Muscle layer of duodenum (tissue), 2 donors: ENCODE measurements around the gene CEMIP2.
A peak's percentile ranks its signal among the peaks of the same experiment; 100 is the strongest.

Source experiments
- H3K27ac ChIP-seq: one replicate; pipeline ENCODE4 v1.7.0; 2013; ENCODE audit warnings: mild to moderate bottlenecking, low read length
- H3K27me3 ChIP-seq: one replicate; pipeline ENCODE4 v1.7.0; 2013; ENCODE audit warnings: low read depth, mild to moderate bottlenecking, control low read depth, low read length
- H3K36me3 ChIP-seq, 2 donors: one replicate each; pipeline ENCODE4 v1.7.0; 2013; ENCODE audit warnings: low read length in 2 of 2, control low read depth in 1 of 2, mild to moderate bottlenecking in 1 of 2; ENCODE audit not compliant: insufficient read depth in 2 of 2, control insufficient read depth in 1 of 2
- H3K4me1 ChIP-seq, 2 donors: one replicate each; pipeline ENCODE4 v1.7.0; 2013; ENCODE audit warnings: low read length in 2 of 2, mild to moderate bottlenecking in 2 of 2, control low read depth in 1 of 2, moderate library complexity in 1 of 2; ENCODE audit not compliant: insufficient read depth in 2 of 2, control insufficient read depth in 1 of 2
- H3K4me3 ChIP-seq, 2 donors: one replicate each; pipeline ENCODE4 v1.7.0; 2013; ENCODE audit warnings: low read length in 2 of 2, low read depth in 1 of 2, mild to moderate bottlenecking in 1 of 2
- H3K9me3 ChIP-seq, 2 donors: one replicate each; pipeline ENCODE4 v1.7.0; 2013; ENCODE audit warnings: low read length in 2 of 2, control low read depth in 1 of 2, mild to moderate bottlenecking in 1 of 2; ENCODE audit not compliant: control insufficient read depth in 1 of 2
- donor health status: healthy.

CEMIP2 gene

GRCh38 chr9:71760901-71761300 is 7.4 kb downstream of the CEMIP2 start:
- H3K9me3 ChIP-seq: no peaks in the 10 kb centered on the region
- H3K27me3 ChIP-seq: no peaks in the 10 kb centered on the region
- H3K36me3 ChIP-seq: no peaks in the 10 kb centered on the region
- H3K4me3 ChIP-seq: no peak overlapping the region
- no peak overlapping the region for H3K27ac ChIP-seq
- H3K4me1 ChIP-seq: peaks cover 11 to 21% of the 10 kb centered on the region in 2 donors

GRCh38 chr9:71758785-71759184 is 9.5 kb downstream of the CEMIP2 start:
- H3K4me3 ChIP-seq: no peak overlapping the region
- no peaks in the 10 kb centered on the region for H3K36me3 ChIP-seq
- H3K9me3 ChIP-seq: no peaks in the 10 kb centered on the region
- peak overlapping the region; percentile 16 for H3K27ac ChIP-seq
- H3K4me1 ChIP-seq: peaks cover 5 to 18% of the 10 kb centered on the region in 2 donors
- H3K27me3 ChIP-seq: no peaks in the 10 kb centered on the region

GRCh38 chr9:71758277-71758676 is 10.0 kb downstream of the CEMIP2 start:
- peak overlapping the region; percentile 16 for H3K27ac ChIP-seq
- peaks cover 5 to 13% of the 10 kb centered on the region in 2 donors for H3K4me1 ChIP-seq
- no peaks in the 10 kb centered on the region for H3K9me3 ChIP-seq
- H3K36me3 ChIP-seq: no peaks in the 10 kb centered on the region
- no peak overlapping the region for H3K4me3 ChIP-seq
- no peaks in the 10 kb centered on the region for H3K27me3 ChIP-seq

- Histone ChIP-seq H3K4me1 (peaks cover 5 to 9% of the 10 kb centered on the region in 2 donors), H3K27me3 (no peaks in the 10 kb centered on the region), H3K36me3 (no peaks in the 10 kb centered on the region), H3K4me3 (no peak overlapping the region), H3K9me3 (no peaks in the 10 kb centered on the region), H3K27ac (no peak overlapping the region)
Observed at GRCh38 chr9:71756753-71757152, 11.6 kb downstream of the CEMIP2 start.

- H3K4me1 ChIP-seq: peaks cover 5 to 9% of the 10 kb centered on the region in 2 donors
- H3K27ac ChIP-seq: no peak overlapping the region
- no peak overlapping the region for H3K4me3 ChIP-seq
- H3K27me3 ChIP-seq: no peaks in the 10 kb centered on the region
- no peaks in the 10 kb centered on the region for H3K9me3 ChIP-seq
- no peaks in the 10 kb centered on the region for H3K36me3 ChIP-seq
Observed at GRCh38 chr9:71755869-71756268, 12.4 kb downstream of the CEMIP2 start.

- Histone ChIP-seq H3K9me3 (no peaks in the 10 kb centered on the region), H3K27ac (no peak overlapping the region), H3K27me3 (no peaks in the 10 kb centered on the region), H3K36me3 (no peaks in the 10 kb centered on the region), H3K4me3 (no peak overlapping the region), H3K4me1 (peaks cover 5 to 9% of the 10 kb centered on the region in 2 donors)
Observed at GRCh38 chr9:71755230-71755629, 13.1 kb downstream of the CEMIP2 start.

- no peak overlapping the region for H3K27ac ChIP-seq
- no peaks in the 10 kb centered on the region for H3K27me3 ChIP-seq
- no peaks in the 10 kb centered on the region for H3K9me3 ChIP-seq
- H3K4me3 ChIP-seq: no peak overlapping the region
- H3K4me1 ChIP-seq: peaks cover 5 to 9% of the 10 kb centered on the region in 2 donors
- H3K36me3 ChIP-seq: peaks cover 0 to 3% of the 10 kb centered on the region in 2 donors
Observed at GRCh38 chr9:71754151-71754550, 14.2 kb downstream of the CEMIP2 start.

GRCh38 chr9:71752928-71753327 is 15.4 kb downstream of the CEMIP2 start:
- no peak overlapping the region for H3K4me3 ChIP-seq
- no peaks in the 10 kb centered on the region for H3K9me3 ChIP-seq
- peaks cover 0 to 2% of the 10 kb centered on the region in 2 donors for H3K4me1 ChIP-seq
- H3K27me3 ChIP-seq: no peaks in the 10 kb centered on the region
- no peak overlapping the region for H3K27ac ChIP-seq
- peaks cover 0 to 10% of the 10 kb centered on the region in 2 donors for H3K36me3 ChIP-seq

GRCh38 chr9:71752352-71752751 is 16.0 kb downstream of the CEMIP2 start:
- no peak overlapping the region for H3K27ac ChIP-seq
- H3K9me3 ChIP-seq: no peaks in the 10 kb centered on the region
- no peaks in the 10 kb centered on the region for H3K4me1 ChIP-seq
- no peaks in the 10 kb centered on the region for H3K27me3 ChIP-seq
- H3K36me3 ChIP-seq: peaks cover 0 to 11% of the 10 kb centered on the region in 2 donors
- H3K4me3 ChIP-seq: no peak overlapping the region

- Histone ChIP-seq H3K4me1 (no peaks in the 10 kb centered on the region), H3K4me3 (no peak overlapping the region), H3K27me3 (no peaks in the 10 kb centered on the region), H3K9me3 (no peaks in the 10 kb centered on the region), H3K36me3 (peaks cover 8 to 25% of the 10 kb centered on the region in 2 donors), H3K27ac (no peak overlapping the region)
Observed at GRCh38 chr9:71748280-71748743, 20.0 kb downstream of the CEMIP2 start.

- H3K9me3 ChIP-seq: no peaks in the 10 kb centered on the region
- no peak overlapping the region for H3K4me3 ChIP-seq
- peaks cover 0 to 3% of the 10 kb centered on the region in 2 donors for H3K4me1 ChIP-seq
- H3K27me3 ChIP-seq: no peaks in the 10 kb centered on the region
- no peak overlapping the region for H3K27ac ChIP-seq
- H3K36me3 ChIP-seq: peaks cover 8 to 25% of the 10 kb centered on the region in 2 donors
Observed at GRCh38 chr9:71747576-71747975, 20.7 kb downstream of the CEMIP2 start.

GRCh38 chr9:71746758-71747125 is 21.6 kb downstream of the CEMIP2 start:
- no peaks in the 10 kb centered on the region for H3K27me3 ChIP-seq
- H3K4me3 ChIP-seq: no peak overlapping the region
- no peak overlapping the region for H3K27ac ChIP-seq
- no peaks in the 10 kb centered on the region for H3K9me3 ChIP-seq
- H3K4me1 ChIP-seq: peaks cover 0 to 3% of the 10 kb centered on the region in 2 donors
- H3K36me3 ChIP-seq: peaks cover 8 to 25% of the 10 kb centered on the region in 2 donors
